Testis (tissue), 2 donors: ENCODE measurements around the gene MED27.

ENCODE experiments used
- POLR2A ChIP-seq: fragments of 450-650 bp; IDR thresholded peaks from one replicate; pipeline ENCODE4 v1.6.1; 2017; ENCODE audit warnings: antibody characterized with exemption, mild to moderate bottlenecking, moderate library complexity
- TF ChIP-seq, protein P1 (sequence below), 3 experiments: fragments of 450-650 bp in 2 of 3; fragments of 200-600 bp in 1 of 3; sonication (generic) in 1 of 3; IDR thresholded peaks; one replicate each; pipeline ENCODE4 v1.5.1; 2016 to 2019; ENCODE audit warnings: antibody characterized with exemption in 3 of 3, mild to moderate bottlenecking in 2 of 3, moderate library complexity in 1 of 3

- TF ChIP-seq POLR2A, result no peak
- TF ChIP-seq, protein P1, sequence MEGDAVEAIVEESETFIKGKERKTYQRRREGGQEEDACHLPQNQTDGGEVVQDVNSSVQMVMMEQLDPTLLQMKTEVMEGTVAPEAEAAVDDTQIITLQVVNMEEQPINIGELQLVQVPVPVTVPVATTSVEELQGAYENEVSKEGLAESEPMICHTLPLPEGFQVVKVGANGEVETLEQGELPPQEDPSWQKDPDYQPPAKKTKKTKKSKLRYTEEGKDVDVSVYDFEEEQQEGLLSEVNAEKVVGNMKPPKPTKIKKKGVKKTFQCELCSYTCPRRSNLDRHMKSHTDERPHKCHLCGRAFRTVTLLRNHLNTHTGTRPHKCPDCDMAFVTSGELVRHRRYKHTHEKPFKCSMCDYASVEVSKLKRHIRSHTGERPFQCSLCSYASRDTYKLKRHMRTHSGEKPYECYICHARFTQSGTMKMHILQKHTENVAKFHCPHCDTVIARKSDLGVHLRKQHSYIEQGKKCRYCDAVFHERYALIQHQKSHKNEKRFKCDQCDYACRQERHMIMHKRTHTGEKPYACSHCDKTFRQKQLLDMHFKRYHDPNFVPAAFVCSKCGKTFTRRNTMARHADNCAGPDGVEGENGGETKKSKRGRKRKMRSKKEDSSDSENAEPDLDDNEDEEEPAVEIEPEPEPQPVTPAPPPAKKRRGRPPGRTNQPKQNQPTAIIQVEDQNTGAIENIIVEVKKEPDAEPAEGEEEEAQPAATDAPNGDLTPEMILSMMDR (IDR thresholded peaks at IDR 0.05), result no peak
Measured at GRCh38 chr9:131839281-131840084, 240.2 kb downstream of the MED27 start.
